ENCODE results near the gene REC8.

The REC8 gene

DNA sequence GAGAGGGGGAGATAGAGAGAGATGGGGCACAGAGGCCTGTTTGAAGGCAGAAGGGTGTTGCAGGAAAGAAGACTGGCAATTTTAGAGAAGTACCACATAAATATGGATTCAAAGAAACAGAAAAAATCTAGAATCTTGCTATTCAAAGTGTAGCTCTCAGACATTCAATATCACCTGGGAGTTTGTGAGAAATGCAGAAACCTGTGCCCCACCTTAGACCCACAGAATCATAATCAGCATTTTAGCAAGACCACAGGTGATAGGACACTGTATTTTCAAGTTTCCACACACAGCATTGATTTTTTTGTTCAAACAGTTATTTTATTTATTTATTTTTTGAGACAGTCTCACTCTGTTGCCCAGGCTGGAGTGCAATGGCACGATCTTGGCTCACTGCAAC, 57.0 kb downstream of the REC8 start:
- TF ChIP-seq CTCF (conservative IDR thresholded peaks at IDR 0.05): no peak
- H3K27ac ChIP-seq: no peak overlapping the region

Measured in VCaP (cell line).